Trophoblast cell (in vitro differentiated cells and primary cell): ENCODE results near the gene SPCS3. TPM values are rescaled to one million over a fixed set of nuclear protein-coding genes. Genes with fewer than 3 reads are reported as not detected.
A peak's percentile ranks its signal among the peaks of the same experiment; 100 is the strongest.

ENCODE experiments used
- DNase-seq, 2 donors: peaks; one replicate each; pipeline ENCODE4 v3.0.0-alpha.2; 2016
- H2AFZ ChIP-seq: 2 replicates; pipeline ENCODE4 v1.6.1; 2013; ENCODE audit warnings: low read length, moderate library complexity, mild to moderate bottlenecking; ENCODE audit not compliant: insufficient read depth, poor library complexity
- H2AK5ac ChIP-seq: 2 replicates; pipeline ENCODE4 v1.6.1; 2013; ENCODE audit warnings: mild to moderate bottlenecking, low read length
- H2BK120ac ChIP-seq: 2 replicates; pipeline ENCODE4 v1.6.1; 2013; ENCODE audit warnings: low read length, mild to moderate bottlenecking, moderate library complexity; ENCODE audit not compliant: insufficient read depth, poor library complexity
- H2BK12ac ChIP-seq: 2 replicates; pipeline ENCODE4 v1.6.1; 2013; ENCODE audit warnings: mild to moderate bottlenecking, low read length, moderate library complexity
- H2BK5ac ChIP-seq: 2 replicates; pipeline ENCODE4 v1.6.1; 2013; ENCODE audit warnings: low read length, low read depth, moderate library complexity, mild to moderate bottlenecking; ENCODE audit not compliant: poor library complexity
- H3K14ac ChIP-seq: 2 replicates; pipeline ENCODE4 v1.6.1; 2013; ENCODE audit warnings: mild to moderate bottlenecking, low read length
- H3K18ac ChIP-seq: 2 replicates; pipeline ENCODE4 v1.6.1; 2013; ENCODE audit warnings: mild to moderate bottlenecking, low read length
- H3K23ac ChIP-seq: 2 replicates; pipeline ENCODE4 v1.6.1; 2013; ENCODE audit warnings: low read length
- H3K27ac ChIP-seq: 2 replicates; pipeline ENCODE4 v1.5.1; 2013; ENCODE audit warnings: low read depth, mild to moderate bottlenecking, inconsistent platforms, low read length, moderate library complexity
- H3K27me3 ChIP-seq: 2 replicates; pipeline ENCODE4 v1.6.1; 2013; ENCODE audit warnings: inconsistent platforms, mild to moderate bottlenecking, low read length, moderate library complexity; ENCODE audit not compliant: insufficient read depth
- H3K36me3 ChIP-seq, 2 experiments: 1 replicate in 1 of 2; 2 replicates in 1 of 2; pipeline ENCODE4 v1.6.1; 2013; ENCODE audit warnings: low read length in 2 of 2, mild to moderate bottlenecking in 2 of 2, moderate library complexity in 1 of 2; ENCODE audit not compliant: insufficient read depth in 2 of 2, control insufficient read depth in 1 of 2
- H3K4ac ChIP-seq: 2 replicates; pipeline ENCODE4 v1.6.1; 2013; ENCODE audit warnings: low read depth, mild to moderate bottlenecking, low read length, moderate library complexity
- H3K4me1 ChIP-seq, 2 experiments: 1 replicate in 1 of 2; 2 replicates in 1 of 2; pipeline ENCODE4 v1.6.1; 2013; ENCODE audit warnings: low read length in 2 of 2, mild to moderate bottlenecking in 2 of 2, moderate library complexity in 1 of 2; ENCODE audit not compliant: insufficient read depth in 2 of 2, control insufficient read depth in 1 of 2
- H3K4me2 ChIP-seq: 2 replicates; pipeline ENCODE4 v1.6.1; 2013; ENCODE audit warnings: inconsistent platforms, mild to moderate bottlenecking, low read length, moderate library complexity
- H3K4me3 ChIP-seq: 2 replicates; pipeline ENCODE4 v1.5.1; 2013; ENCODE audit warnings: mild to moderate bottlenecking, low read depth, low read length, inconsistent platforms
- H3K79me1 ChIP-seq: one replicate; pipeline ENCODE4 v1.6.1; 2013; ENCODE audit warnings: low read length
- H3K79me2 ChIP-seq: 2 replicates; pipeline ENCODE4 v1.6.1; 2013; ENCODE audit warnings: low read length, mild to moderate bottlenecking; ENCODE audit not compliant: control insufficient read depth, insufficient read depth, poor library complexity
- H3K9ac ChIP-seq: 2 replicates; pipeline ENCODE4 v1.6.1; 2013; ENCODE audit warnings: mild to moderate bottlenecking, low read length
- H3K9me3 ChIP-seq: 2 replicates; pipeline ENCODE4 v1.6.1; 2013; ENCODE audit warnings: low read depth, mild to moderate bottlenecking, control low read depth, inconsistent platforms, low read length; ENCODE audit not compliant: insufficient read depth
- H4K12ac ChIP-seq: 2 replicates; pipeline ENCODE4 v1.6.1; 2013; ENCODE audit warnings: low read depth, mild to moderate bottlenecking, low read length, moderate library complexity
- H4K8ac ChIP-seq: 2 replicates; pipeline ENCODE4 v1.6.1; 2013; ENCODE audit warnings: low read depth, mild to moderate bottlenecking, low read length, moderate library complexity
- H4K91ac ChIP-seq: one replicate; pipeline ENCODE4 v1.6.1; 2013; ENCODE audit warnings: low read depth, mild to moderate bottlenecking, low read length, moderate library complexity
- WGBS: extraction: QIAGEN DNeasy Blood & Tissue Kit; methylation state at CpG from one replicate; pipeline ENCODE4 v1.1.7; 2013; ENCODE audit warnings: missing lambda C conversion rate; ENCODE audit not compliant: insufficient read length, insufficient coverage; ENCODE audit errors: extremely low coverage; 5-methylcytosine and 5-hydroxymethylcytosine counted together
- polyA plus RNA-seq: library from polyadenylated mRNA; stranded (reverse); fragments of 200-250 nt; gene quantifications from 2 replicates; pipeline ENCODE4 v1.2.3, GENCODE V29; 2013

SPCS3 gene
- 161 and 205 TPM in 2 replicates for polyA plus RNA-seq

DNA sequence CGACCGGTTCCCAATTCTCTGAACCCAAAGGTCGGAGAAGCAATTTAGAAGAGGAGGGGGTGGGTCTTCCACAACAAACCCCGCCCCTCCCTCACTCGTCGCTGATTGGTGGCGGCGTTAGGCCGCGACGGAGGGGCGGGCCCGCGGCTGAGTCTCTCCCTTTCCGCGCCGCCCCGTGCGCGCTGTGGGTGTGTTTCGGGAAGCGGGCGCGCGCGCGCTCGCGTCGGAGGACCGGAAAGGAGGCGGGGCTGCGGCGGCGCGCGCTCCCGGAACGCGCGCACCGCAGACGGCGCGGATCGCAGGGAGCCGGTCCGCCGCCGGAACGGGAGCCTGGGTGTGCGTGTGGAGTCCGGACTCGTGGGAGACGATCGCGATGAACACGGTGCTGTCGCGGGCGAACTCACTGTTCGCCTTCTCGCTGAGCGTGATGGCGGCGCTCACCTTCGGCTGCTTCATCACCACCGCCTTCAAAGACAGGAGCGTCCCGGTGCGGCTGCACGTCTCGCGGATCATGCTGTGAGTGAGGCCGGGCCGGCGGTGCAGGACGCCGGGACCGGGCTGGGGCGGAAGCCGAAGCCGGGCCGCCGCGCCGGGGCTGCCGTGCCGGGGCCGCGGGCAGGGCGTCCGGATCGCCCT is at the start of gene SPCS3:
Gene SPCS3, plus strand, starts transcription at position 263 of the 636 bp plus-strand sequence. Its CDS starts 111 bp downstream, at position 374.
- H2AK5ac ChIP-seq = peak within 1 kb of the TSS; percentile 90
- no peaks in the 10 kb centered on the region for H3K9me3 ChIP-seq
- H4K8ac ChIP-seq = peak within 1 kb of the TSS; percentile 99
- H3K27me3 ChIP-seq = no peaks in the 10 kb centered on the region
- H3K79me2 ChIP-seq = peaks cover 10% of the 10 kb centered on the region
- H2BK120ac ChIP-seq = peak within 1 kb of the TSS; percentile 98
- H3K14ac ChIP-seq = peak within 1 kb of the TSS; percentile 99
- peak within 1 kb of the TSS; percentile 98 for H3K4me2 ChIP-seq
- peak within 1 kb of the TSS; percentile 98 for H2BK5ac ChIP-seq
- H3K4me3 ChIP-seq = peak within 1 kb of the TSS; percentile 99
- H3K9ac ChIP-seq = peak within 1 kb of the TSS; percentile 99
- H3K23ac ChIP-seq = peak within 1 kb of the TSS; percentile 55
- peak; percentile 95 to 98 for DNase-seq
- peak within 1 kb of the TSS; percentile 100 for H3K18ac ChIP-seq
- peak within 1 kb of the TSS; percentile 99 for H4K91ac ChIP-seq
- H4K12ac ChIP-seq = peak within 1 kb of the TSS; percentile 96
- WGBS = no CpG with 5 or more reads among the region's 94 CpGs
- peak within 1 kb of the TSS; percentile 97 for H2AFZ ChIP-seq
- H3K36me3 ChIP-seq = no peaks in the 10 kb centered on the region
- no peaks in the 10 kb centered on the region for H3K4me1 ChIP-seq
- peak within 1 kb of the TSS; percentile 37 for H2BK12ac ChIP-seq
- H3K79me1 ChIP-seq = peaks cover 11% of the 10 kb centered on the region
- H3K27ac ChIP-seq = peak within 1 kb of the TSS; percentile 98
- peak within 1 kb of the TSS; percentile 96 for H3K4ac ChIP-seq

DNA sequence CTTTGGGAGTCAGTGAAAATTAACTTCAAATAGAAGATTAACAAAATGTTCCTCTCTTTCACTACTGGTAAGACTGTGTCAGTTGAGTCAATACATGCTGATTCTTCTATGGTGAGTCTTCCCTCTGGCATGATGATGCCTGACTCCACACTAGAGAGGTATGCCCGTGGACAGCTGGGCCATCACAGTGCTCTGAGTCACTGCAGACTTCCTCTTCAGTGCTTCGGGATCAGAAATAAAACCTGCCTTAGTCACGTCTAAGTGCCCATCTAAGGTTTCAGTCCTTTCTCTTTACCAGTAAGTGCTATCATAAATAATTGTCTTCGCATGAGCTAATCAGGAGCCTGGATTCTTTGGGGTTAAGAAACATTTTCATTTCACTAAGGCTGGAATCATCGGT is 49.1 kb upstream of the SPCS3 start:
- H4K8ac ChIP-seq = no peak overlapping the region
- no peak overlapping the region for H3K18ac ChIP-seq
- DNase-seq = peak; percentile 92 to 95
- no peaks in the 10 kb centered on the region for H3K79me1 ChIP-seq
- H4K12ac ChIP-seq = no peak overlapping the region
- no peak overlapping the region for H3K4me2 ChIP-seq
- no peak overlapping the region for H3K9ac ChIP-seq
- no peak overlapping the region for H2AFZ ChIP-seq
- no peak overlapping the region for H4K91ac ChIP-seq
- H3K4ac ChIP-seq = no peak overlapping the region
- no peak overlapping the region for H3K4me3 ChIP-seq
- WGBS = no CpG with 5 or more reads among the region's 5 CpGs
- no peaks in the 10 kb centered on the region for H3K36me3 ChIP-seq
- H2BK5ac ChIP-seq = no peak overlapping the region
- H3K9me3 ChIP-seq = no peaks in the 10 kb centered on the region
- H3K27me3 ChIP-seq = no peaks in the 10 kb centered on the region
- H2AK5ac ChIP-seq = no peak overlapping the region
- H2BK12ac ChIP-seq = no peak overlapping the region
- H3K4me1 ChIP-seq = no peaks in the 10 kb centered on the region
- H3K23ac ChIP-seq = no peak overlapping the region
- no peak overlapping the region for H2BK120ac ChIP-seq
- no peaks in the 10 kb centered on the region for H3K79me2 ChIP-seq
- H3K14ac ChIP-seq = no peak overlapping the region
- no peak overlapping the region for H3K27ac ChIP-seq

DNA sequence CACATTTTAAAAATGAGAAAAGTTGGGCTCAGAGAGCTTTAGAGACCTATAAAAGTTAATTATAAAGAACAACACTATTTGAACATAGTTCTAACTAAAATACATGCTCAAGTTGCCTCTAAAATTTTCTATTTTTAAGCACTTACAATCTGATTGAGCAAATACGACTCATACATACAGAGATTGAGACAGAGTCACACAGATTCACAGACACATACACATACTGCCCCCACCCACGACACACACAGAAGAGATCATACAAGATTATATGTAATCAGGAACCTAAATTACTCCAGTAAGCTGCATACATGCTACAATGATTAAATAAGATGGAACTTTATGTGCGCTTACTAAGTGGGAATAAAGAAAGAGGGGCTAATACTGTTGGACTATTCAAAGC is 48.0 kb upstream of the SPCS3 start:
- H3K4me2 ChIP-seq = no peak overlapping the region
- no peak for DNase-seq
- no peaks in the 10 kb centered on the region for H3K27me3 ChIP-seq
- no peaks in the 10 kb centered on the region for H3K79me1 ChIP-seq
- no peaks in the 10 kb centered on the region for H3K36me3 ChIP-seq
- H2AFZ ChIP-seq = no peak overlapping the region
- no peak overlapping the region for H3K14ac ChIP-seq
- H4K91ac ChIP-seq = no peak overlapping the region
- no peak overlapping the region for H2BK12ac ChIP-seq
- no peak overlapping the region for H3K4ac ChIP-seq
- H3K23ac ChIP-seq = no peak overlapping the region
- no peak overlapping the region for H3K18ac ChIP-seq
- H4K12ac ChIP-seq = no peak overlapping the region
- no peak overlapping the region for H3K4me3 ChIP-seq
- no CpG with 5 or more reads among the region's 3 CpGs for WGBS
- H2BK120ac ChIP-seq = no peak overlapping the region
- H3K79me2 ChIP-seq = no peaks in the 10 kb centered on the region
- H3K9me3 ChIP-seq = no peaks in the 10 kb centered on the region
- no peak overlapping the region for H2BK5ac ChIP-seq
- no peaks in the 10 kb centered on the region for H3K4me1 ChIP-seq
- no peak overlapping the region for H3K9ac ChIP-seq
- H3K27ac ChIP-seq = no peak overlapping the region
- H2AK5ac ChIP-seq = no peak overlapping the region
- H4K8ac ChIP-seq = no peak overlapping the region

DNA sequence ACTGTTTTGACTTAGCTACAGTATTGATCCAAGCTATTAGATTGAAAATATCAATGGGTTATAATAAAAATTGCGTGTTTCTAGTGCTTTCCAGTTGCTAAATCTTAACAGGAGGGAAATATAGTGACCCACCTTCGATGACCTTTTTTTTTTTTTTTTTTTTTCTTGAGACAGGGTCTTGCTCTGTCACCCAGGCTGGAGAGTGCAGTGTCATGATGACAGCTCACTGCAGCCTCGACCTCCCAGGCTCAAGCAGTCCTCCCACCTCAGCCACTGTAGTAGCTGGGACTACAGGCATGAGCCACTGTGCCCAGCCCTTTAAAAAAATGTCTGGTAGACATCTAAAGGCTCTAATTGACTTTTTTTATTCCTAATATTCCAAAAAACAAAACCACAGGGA is 47.0 kb upstream of the SPCS3 start:
- H3K18ac ChIP-seq = no peak overlapping the region
- H2AFZ ChIP-seq = no peak overlapping the region
- no CpG with 5 or more reads among the region's 3 CpGs for WGBS
- H3K36me3 ChIP-seq = no peaks in the 10 kb centered on the region
- no peaks in the 10 kb centered on the region for H3K9me3 ChIP-seq
- H4K8ac ChIP-seq = no peak overlapping the region
- no peak overlapping the region for H3K14ac ChIP-seq
- no peak for DNase-seq
- H3K9ac ChIP-seq = no peak overlapping the region
- no peak overlapping the region for H2BK120ac ChIP-seq
- no peaks in the 10 kb centered on the region for H3K79me2 ChIP-seq
- H4K12ac ChIP-seq = no peak overlapping the region
- no peaks in the 10 kb centered on the region for H3K4me1 ChIP-seq
- no peaks in the 10 kb centered on the region for H3K79me1 ChIP-seq
- H3K23ac ChIP-seq = no peak overlapping the region
- no peak overlapping the region for H2BK12ac ChIP-seq
- H2AK5ac ChIP-seq = no peak overlapping the region
- H3K27me3 ChIP-seq = no peaks in the 10 kb centered on the region
- no peak overlapping the region for H3K4me3 ChIP-seq
- H4K91ac ChIP-seq = no peak overlapping the region
- no peak overlapping the region for H3K4ac ChIP-seq
- H3K27ac ChIP-seq = no peak overlapping the region
- H3K4me2 ChIP-seq = no peak overlapping the region
- H2BK5ac ChIP-seq = no peak overlapping the region
